Measurements from ENCODE around the gene RBM5. TPM values are rescaled to one million over a fixed set of nuclear protein-coding genes. Genes with fewer than 3 reads are reported as not detected.

The RBM5 gene
- total and polyA plus RNA-seq, 8 donors: 25.0 to 464 (median 256) TPM

GRCh38 chr3:50130436-50130835 lies 41.7 kb downstream of the RBM5 start:
- Histone ChIP-seq H3K4me1 (peaks cover 15 to 24% (median 20%) of the 10 kb centered on the region in 4 donors), H3K4me3 (no peak overlapping the region), H3K9me3 (no peaks in the 10 kb centered on the region), H3K36me3 (no peaks in the 10 kb centered on the region), H3K27ac (no peak overlapping the region), H3K27me3 (no peaks in the 10 kb centered on the region)
- intact Hi-C loops (cut with DNase I; ENCODE audit: low total_unique reads): no loop called here
- 93 to 100% (median 97%) methylated on average over 1 to 2 of the region's 2 CpGs for WGBS, 5 donors
- TF ChIP-seq EP300 (IDR thresholded peaks at IDR 0.05) (no peak), POLR2AphosphoS5 (IDR thresholded peaks at IDR 0.05) (no peak), POLR2A (IDR thresholded peaks at IDR 0.05) (no peak)
- TF ChIP-seq, protein P1, sequence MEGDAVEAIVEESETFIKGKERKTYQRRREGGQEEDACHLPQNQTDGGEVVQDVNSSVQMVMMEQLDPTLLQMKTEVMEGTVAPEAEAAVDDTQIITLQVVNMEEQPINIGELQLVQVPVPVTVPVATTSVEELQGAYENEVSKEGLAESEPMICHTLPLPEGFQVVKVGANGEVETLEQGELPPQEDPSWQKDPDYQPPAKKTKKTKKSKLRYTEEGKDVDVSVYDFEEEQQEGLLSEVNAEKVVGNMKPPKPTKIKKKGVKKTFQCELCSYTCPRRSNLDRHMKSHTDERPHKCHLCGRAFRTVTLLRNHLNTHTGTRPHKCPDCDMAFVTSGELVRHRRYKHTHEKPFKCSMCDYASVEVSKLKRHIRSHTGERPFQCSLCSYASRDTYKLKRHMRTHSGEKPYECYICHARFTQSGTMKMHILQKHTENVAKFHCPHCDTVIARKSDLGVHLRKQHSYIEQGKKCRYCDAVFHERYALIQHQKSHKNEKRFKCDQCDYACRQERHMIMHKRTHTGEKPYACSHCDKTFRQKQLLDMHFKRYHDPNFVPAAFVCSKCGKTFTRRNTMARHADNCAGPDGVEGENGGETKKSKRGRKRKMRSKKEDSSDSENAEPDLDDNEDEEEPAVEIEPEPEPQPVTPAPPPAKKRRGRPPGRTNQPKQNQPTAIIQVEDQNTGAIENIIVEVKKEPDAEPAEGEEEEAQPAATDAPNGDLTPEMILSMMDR (IDR thresholded peaks at IDR 0.05): no peak
- DNase-seq: no peak

DNA sequence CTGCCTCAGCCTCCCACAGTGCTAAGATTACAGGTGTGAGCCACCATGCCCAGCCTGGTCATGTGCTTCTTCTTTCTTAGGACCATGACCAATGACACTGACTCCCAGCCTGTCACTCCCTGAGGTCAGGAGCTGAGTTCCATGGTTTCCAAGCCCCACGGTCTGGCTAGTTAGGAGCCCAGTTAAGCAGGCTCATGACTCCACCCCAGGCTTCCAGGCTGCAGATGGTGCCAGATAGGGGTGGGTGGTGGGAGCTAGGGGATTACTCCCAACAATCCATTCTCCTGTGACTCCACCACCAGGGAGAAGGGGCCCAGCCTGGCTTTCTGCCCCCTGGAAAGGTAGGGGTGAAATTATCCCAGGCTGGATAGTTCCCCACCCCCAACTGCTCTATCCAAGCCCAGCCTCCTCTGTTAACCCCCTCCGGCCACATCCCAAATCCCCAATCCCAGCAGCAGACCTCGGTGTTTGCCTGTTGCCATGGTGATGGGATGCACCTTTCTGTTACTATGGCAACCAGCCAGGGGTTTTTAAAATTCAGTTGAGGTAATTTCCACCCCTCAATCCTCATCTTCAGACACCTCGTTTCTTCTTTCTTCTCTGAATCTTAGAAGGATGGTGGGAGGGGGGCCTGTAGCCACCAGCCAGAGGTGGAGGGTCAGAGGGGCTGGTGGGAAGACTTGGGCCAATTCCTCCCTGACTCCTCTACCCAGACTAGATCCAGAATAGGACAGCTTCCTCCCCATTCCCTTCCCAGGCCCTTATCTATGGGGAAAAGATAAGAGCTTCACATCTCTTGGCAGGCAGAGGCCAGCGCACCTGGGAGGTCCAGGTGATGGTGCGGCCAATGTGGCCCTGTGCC lies 43.9 kb downstream of the RBM5 start:
- intact Hi-C loops (cut with DNase I; ENCODE audit: low total_unique reads): no loop called here
- no peak overlapping the region for H3K27ac ChIP-seq
- no peaks in the 10 kb centered on the region for H3K9me3 ChIP-seq
- H3K4me3 ChIP-seq: no peak overlapping the region
- TF ChIP-seq, protein P1 (IDR thresholded peaks at IDR 0.05): no peak
- TF ChIP-seq POLR2AphosphoS5 (IDR thresholded peaks at IDR 0.05) (no peak), POLR2A (IDR thresholded peaks at IDR 0.05) (no peak), EP300 (IDR thresholded peaks at IDR 0.05) (no peak)
- WGBS, 5 donors: 57 to 68% (median 61%) methylated on average over 6 of the region's 6 CpGs
- no peaks in the 10 kb centered on the region for H3K36me3 ChIP-seq
- DNase-seq: no peak
- peaks cover 0 to 2% (median under 1%) of the 10 kb centered on the region in 4 donors for H3K4me1 ChIP-seq
- H3K27me3 ChIP-seq: no peaks in the 10 kb centered on the region

- Histone ChIP-seq H3K4me3 (no peak overlapping the region), H3K36me3 (no peaks in the 10 kb centered on the region), H3K27ac (no peak overlapping the region), H3K4me1 (peaks cover 0 to 2% (median 1%) of the 10 kb centered on the region in 4 donors), H3K9me3 (no peaks in the 10 kb centered on the region), H3K27me3 (no peaks in the 10 kb centered on the region)
- DNase-seq: no peak
- WGBS, 5 donors: 55 to 88% (median 78%) methylated on average over 1 to 4 of the region's 4 CpGs
- intact Hi-C loops (cut with DNase I; ENCODE audit: low total_unique reads): no loop called here
- no peak for TF ChIP-seq POLR2A (IDR thresholded peaks at IDR 0.05)
- no peak for TF ChIP-seq EP300 (IDR thresholded peaks at IDR 0.05)
- no peak for TF ChIP-seq POLR2AphosphoS5 (IDR thresholded peaks at IDR 0.05)
- TF ChIP-seq, protein P1 (IDR thresholded peaks at IDR 0.05): no peak
These were observed 44.5 kb downstream of the RBM5 start for GRCh38 chr3:50133283-50133615.

- H3K36me3 ChIP-seq: no peaks in the 10 kb centered on the region
- no peaks in the 10 kb centered on the region for H3K27me3 ChIP-seq
- TF ChIP-seq EP300 (IDR thresholded peaks at IDR 0.05): no peak
- TF ChIP-seq, protein P1 (IDR thresholded peaks at IDR 0.05): no peak
- no peak for TF ChIP-seq POLR2A (IDR thresholded peaks at IDR 0.05)
- TF ChIP-seq POLR2AphosphoS5 (IDR thresholded peaks at IDR 0.05): no peak
- H3K4me3 ChIP-seq: no peak overlapping the region
- no peak overlapping the region for H3K27ac ChIP-seq
- intact Hi-C loops (cut with DNase I; ENCODE audit: low total_unique reads): no loop called here
- peaks cover 6 to 13% (median 11%) of the 10 kb centered on the region in 4 donors for H3K4me1 ChIP-seq
- WGBS, 5 donors: 34 to 71% (median 51%) methylated on average over 2 of the region's 2 CpGs
- DNase-seq: no peak
- H3K9me3 ChIP-seq: no peaks in the 10 kb centered on the region
These were observed 45.6 kb downstream of the RBM5 start for GRCh38 chr3:50134367-50134766.
